Measurements from ENCODE around the gene TRRAP.

DNA sequence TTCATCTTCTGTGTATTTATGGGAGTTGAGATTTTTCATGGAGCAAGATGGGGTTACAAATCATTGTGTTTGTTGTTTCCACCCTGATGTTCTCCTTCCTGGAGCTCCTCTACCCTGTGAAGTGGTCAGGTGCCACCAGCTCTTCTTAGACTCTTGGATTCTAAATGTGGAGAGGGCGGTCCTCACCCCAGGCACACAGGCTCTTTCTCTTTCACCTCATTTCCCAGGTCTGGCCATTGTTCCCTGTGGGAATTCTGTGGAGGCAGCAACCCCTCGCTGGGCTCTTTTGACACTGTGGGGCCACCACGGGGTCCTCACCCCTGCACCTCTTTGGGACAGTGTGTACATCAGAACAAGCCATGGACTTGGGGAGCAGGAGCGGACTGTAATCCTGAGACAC, 95.9 kb downstream of the TRRAP start:
- no peak for TF ChIP-seq POLR2A (IDR thresholded peaks at IDR 0.05)
- TF ChIP-seq, protein P1, sequence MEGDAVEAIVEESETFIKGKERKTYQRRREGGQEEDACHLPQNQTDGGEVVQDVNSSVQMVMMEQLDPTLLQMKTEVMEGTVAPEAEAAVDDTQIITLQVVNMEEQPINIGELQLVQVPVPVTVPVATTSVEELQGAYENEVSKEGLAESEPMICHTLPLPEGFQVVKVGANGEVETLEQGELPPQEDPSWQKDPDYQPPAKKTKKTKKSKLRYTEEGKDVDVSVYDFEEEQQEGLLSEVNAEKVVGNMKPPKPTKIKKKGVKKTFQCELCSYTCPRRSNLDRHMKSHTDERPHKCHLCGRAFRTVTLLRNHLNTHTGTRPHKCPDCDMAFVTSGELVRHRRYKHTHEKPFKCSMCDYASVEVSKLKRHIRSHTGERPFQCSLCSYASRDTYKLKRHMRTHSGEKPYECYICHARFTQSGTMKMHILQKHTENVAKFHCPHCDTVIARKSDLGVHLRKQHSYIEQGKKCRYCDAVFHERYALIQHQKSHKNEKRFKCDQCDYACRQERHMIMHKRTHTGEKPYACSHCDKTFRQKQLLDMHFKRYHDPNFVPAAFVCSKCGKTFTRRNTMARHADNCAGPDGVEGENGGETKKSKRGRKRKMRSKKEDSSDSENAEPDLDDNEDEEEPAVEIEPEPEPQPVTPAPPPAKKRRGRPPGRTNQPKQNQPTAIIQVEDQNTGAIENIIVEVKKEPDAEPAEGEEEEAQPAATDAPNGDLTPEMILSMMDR (IDR thresholded peaks at IDR 0.05): no peak

Measured in esophagus squamous epithelium (tissue), 4 donors.